NCI-H2196 treated with DMSO at 0.1 percent for 48 hours (cell line): Measurements from ENCODE around the gene WDR53.
"Not testable (repeated sequence)": the region's sequence is repeated elsewhere in the genome, so short reads cannot be mapped to it uniquely, and the experiment has no call there.

ENCODE experiments used
- DNase-seq: peaks from one replicate; lab custom pipeline; 2025; ENCODE audit not compliant: unreplicated experiment; lab: John Stamatoyannopoulos, UW

WDR53 gene

GRCh38 chr3:196568246-196569002, at the start of gene WDR53, which contains the start of gene FBXO45:
Gene WDR53 (minus strand): TSS chr3:196568554. CDS start chr3:196561475, 7,079 bp downstream.
Gene FBXO45 (plus strand): TSS chr3:196568660. CDS start chr3:196568985, 325 bp downstream.
- peak; percentile 99 for DNase-seq

- no peak for DNase-seq
Observed at GRCh38 chr3:196617256-196617655, 48.9 kb upstream of the WDR53 start.

- DNase-seq = not testable (repeated sequence)
Observed at GRCh38 chr3:196615234-196615633, 46.9 kb upstream of the WDR53 start.

- no peak for DNase-seq
Observed at GRCh38 chr3:196611761-196612483, 43.6 kb upstream of the WDR53 start.

- no peak for DNase-seq
Observed at GRCh38 chr3:196609805-196610515, 41.6 kb upstream of the WDR53 start.

GRCh38 chr3:196609343-196609775, 41.0 kb upstream of the WDR53 start:
- DNase-seq = peak; percentile 93

GRCh38 chr3:196608693-196609092, 40.3 kb upstream of the WDR53 start:
- DNase-seq = no peak

- no peak for DNase-seq
Observed at GRCh38 chr3:196604548-196604947, 36.2 kb upstream of the WDR53 start.

- DNase-seq = no peak
Observed at GRCh38 chr3:196603683-196604082, 35.3 kb upstream of the WDR53 start.

GRCh38 chr3:196602673-196603072, 34.3 kb upstream of the WDR53 start:
- DNase-seq = no peak

- DNase-seq = no peak
Observed at GRCh38 chr3:196600359-196600758, 32.0 kb upstream of the WDR53 start.

GRCh38 chr3:196599734-196600128, 31.4 kb upstream of the WDR53 start:
- no peak for DNase-seq

GRCh38 chr3:196597971-196598733, 29.8 kb upstream of the WDR53 start:
- DNase-seq = not testable (repeated sequence)

- no peak for DNase-seq
Observed at GRCh38 chr3:196596355-196596754, 28.0 kb upstream of the WDR53 start.

GRCh38 chr3:196590279-196590678, 21.9 kb upstream of the WDR53 start:
- no peak for DNase-seq

- no peak for DNase-seq
Observed at GRCh38 chr3:196585044-196585757, 16.8 kb upstream of the WDR53 start.

- no peak for DNase-seq
Observed at GRCh38 chr3:196572389-196572788, 4.0 kb upstream of the WDR53 start.

GRCh38 chr3:196570332-196570731, 2.0 kb upstream of the WDR53 start:
- not testable (repeated sequence) for DNase-seq

- DNase-seq = no peak
Observed at GRCh38 chr3:196569003-196569516, 706 bp upstream of the WDR53 start.

- no peak for DNase-seq
Observed at GRCh38 chr3:196563721-196564225, 4.6 kb downstream of the WDR53 start.
